Measurements from ENCODE around the gene PDZRN3.

GRCh38 chr3:73384091-73384906 lies 240.4 kb downstream of the PDZRN3 start:
- TF ChIP-seq MAX (IDR thresholded peaks at IDR 0.05) (no peak), RXRA (IDR thresholded peaks at IDR 0.05) (no peak), CTCF (IDR thresholded peaks at IDR 0.05; ENCODE audit: low read depth, low read length, missing input control) (no peak)
